Small intestine (tissue), 7 donors: Measurements from ENCODE around the gene CDH13. TPM values are rescaled to one million over a fixed set of nuclear protein-coding genes. Genes with fewer than 3 reads are reported as not detected.
A peak's percentile ranks its signal among the peaks of the same experiment; 100 is the strongest.

ENCODE experiments used
- DNase-seq, 2 donors: peaks; one replicate each; pipeline versions ENCODE4 v3.0.0 to v3.0.0-alpha.2; 2013
- FAIRE-seq: peaks from 2 replicates; lab custom pipeline; 2012; peaks lifted over from hg19 to GRCh38; lab: Jason Lieb, UNC
- H3K27ac ChIP-seq, 3 donors: one replicate each; pipeline ENCODE4 v1.5.1; 2013; ENCODE audit warnings: low read length in 2 of 3, mild to moderate bottlenecking in 2 of 3, control low read depth in 1 of 3, inconsistent platforms in 1 of 3, low read depth in 1 of 3, moderate library complexity in 1 of 3
- H3K27me3 ChIP-seq, 3 donors: one replicate each; pipeline ENCODE4 v1.6.1; 2013; ENCODE audit warnings: low read length in 3 of 3, inconsistent platforms in 1 of 3; ENCODE audit not compliant: control insufficient read depth in 3 of 3, insufficient read depth in 3 of 3
- H3K36me3 ChIP-seq, 3 donors: one replicate each; pipeline ENCODE4 v1.6.1; 2013; ENCODE audit warnings: low read length in 3 of 3, inconsistent platforms in 1 of 3, low read depth in 1 of 3, mild to moderate bottlenecking in 1 of 3, moderate library complexity in 1 of 3; ENCODE audit not compliant: control insufficient read depth in 3 of 3, insufficient read depth in 2 of 3
- H3K4me1 ChIP-seq, 3 donors: one replicate each; pipeline ENCODE4 v1.6.1; 2013; ENCODE audit warnings: low read length in 2 of 3, inconsistent platforms in 1 of 3, low read depth in 1 of 3, mild to moderate bottlenecking in 1 of 3, moderate library complexity in 1 of 3; ENCODE audit not compliant: control insufficient read depth in 3 of 3, insufficient read depth in 2 of 3
- H3K4me3 ChIP-seq, 3 donors: one replicate each; pipeline ENCODE4 v1.5.1; 2013; ENCODE audit warnings: low read length in 3 of 3, control low read depth in 1 of 3, inconsistent platforms in 1 of 3, low read depth in 1 of 3, mild to moderate bottlenecking in 1 of 3, moderate library complexity in 1 of 3
- H3K9me3 ChIP-seq, 2 donors: one replicate each; pipeline ENCODE4 v1.6.1; 2013; ENCODE audit warnings: low read depth in 1 of 2, low read length in 1 of 2; ENCODE audit not compliant: control insufficient read depth in 2 of 2, insufficient read depth in 1 of 2
- WGBS, 3 donors: extraction: QIAGEN DNeasy Blood & Tissue Kit; methylation state at CpG; one replicate each; pipeline ENCODE4 v1.1.7; 2013; 5-methylcytosine and 5-hydroxymethylcytosine counted together
- polyA plus RNA-seq, 4 donors: library from polyadenylated mRNA; stranded (reverse) in 3 of 4; unstranded in 1 of 4; fragments of 200-250 nt in 3 of 4; fragments of 120-200 nt in 1 of 4; gene quantifications; one replicate each; pipeline versions ENCODE4 v1.2.1 to v1.2.3, GENCODE V29; 2013
- donor health status: healthy with polysubstance abuse.
- donor health status: control.
- donor health status: control.
- donor health status: Bipolar disorder and iron deficiency.
- donor health status: healthy.

The CDH13 gene
- polyA plus RNA-seq, 4 donors: 0.27 to 15.0 (median 2.9) TPM; not detected in 1

DNA sequence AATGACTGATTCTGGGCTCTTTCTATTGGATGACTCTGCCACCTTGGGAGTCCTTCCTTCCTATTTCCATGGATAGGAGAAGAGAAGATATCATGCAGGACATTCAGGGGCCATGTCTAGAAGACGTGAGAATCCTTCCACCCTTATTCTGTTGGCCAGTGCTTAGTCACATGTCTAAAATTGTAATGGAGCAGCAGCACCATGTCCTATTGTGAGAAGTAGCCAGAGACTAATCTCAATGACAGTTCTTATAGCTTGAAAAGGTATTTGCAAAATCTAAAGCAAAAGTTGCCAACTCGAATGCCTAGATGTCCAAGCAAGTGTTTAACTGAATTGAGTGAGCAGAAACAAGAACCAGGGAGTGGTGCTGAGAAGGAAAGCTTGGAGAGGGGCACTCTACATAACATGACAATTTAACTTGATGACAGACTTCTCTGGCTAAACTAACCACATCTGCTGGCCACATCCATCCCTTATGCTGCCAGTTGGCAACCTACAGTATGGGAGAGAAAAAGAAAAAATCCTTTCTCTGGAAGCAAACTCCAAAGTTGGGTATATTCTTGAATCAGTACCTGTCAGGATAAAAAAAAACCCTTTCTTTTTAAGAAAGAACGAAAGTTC is 225.7 kb downstream of the CDH13 start:
- Histone ChIP-seq H3K27ac (no peak overlapping the region), H3K4me3 (no peak overlapping the region), H3K4me1 (no peaks in the 10 kb centered on the region), H3K9me3 (no peaks in the 10 kb centered on the region), H3K36me3 (no peaks in the 10 kb centered on the region), H3K27me3 (no peaks in the 10 kb centered on the region)
- 69 to 71% (median 70%) methylated on average over 3 of the region's 3 CpGs for WGBS, 3 donors
- no peak for DNase-seq
- no peak for FAIRE-seq

DNA sequence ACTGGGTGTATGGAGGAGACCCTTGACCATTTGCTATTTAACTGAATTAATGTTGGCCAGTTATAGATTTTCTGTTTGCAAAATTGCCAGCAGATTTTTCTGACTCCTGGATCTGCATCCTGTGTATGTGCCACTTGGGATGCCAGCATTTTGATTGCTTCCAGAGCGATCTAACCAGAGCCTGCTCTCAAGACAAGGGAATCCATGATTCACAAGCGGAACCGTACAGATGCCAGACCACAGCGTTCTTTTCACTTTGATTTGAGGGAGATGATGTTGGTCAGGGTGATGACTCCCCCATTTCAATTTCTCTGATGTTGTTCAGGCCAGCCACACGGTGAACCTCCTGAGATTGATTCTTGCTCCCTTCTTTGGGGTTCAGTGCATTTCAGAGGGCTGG is 228.7 kb downstream of the CDH13 start:
- no peaks in the 10 kb centered on the region for H3K27me3 ChIP-seq
- H3K4me3 ChIP-seq: no peak overlapping the region
- no peaks in the 10 kb centered on the region for H3K36me3 ChIP-seq
- no peak for DNase-seq
- no peaks in the 10 kb centered on the region for H3K4me1 ChIP-seq
- no peak for FAIRE-seq
- 93 to 96% (median 95%) methylated on average over 5 of the region's 5 CpGs for WGBS, 3 donors
- H3K9me3 ChIP-seq: no peaks in the 10 kb centered on the region
- no peak overlapping the region for H3K27ac ChIP-seq

DNA sequence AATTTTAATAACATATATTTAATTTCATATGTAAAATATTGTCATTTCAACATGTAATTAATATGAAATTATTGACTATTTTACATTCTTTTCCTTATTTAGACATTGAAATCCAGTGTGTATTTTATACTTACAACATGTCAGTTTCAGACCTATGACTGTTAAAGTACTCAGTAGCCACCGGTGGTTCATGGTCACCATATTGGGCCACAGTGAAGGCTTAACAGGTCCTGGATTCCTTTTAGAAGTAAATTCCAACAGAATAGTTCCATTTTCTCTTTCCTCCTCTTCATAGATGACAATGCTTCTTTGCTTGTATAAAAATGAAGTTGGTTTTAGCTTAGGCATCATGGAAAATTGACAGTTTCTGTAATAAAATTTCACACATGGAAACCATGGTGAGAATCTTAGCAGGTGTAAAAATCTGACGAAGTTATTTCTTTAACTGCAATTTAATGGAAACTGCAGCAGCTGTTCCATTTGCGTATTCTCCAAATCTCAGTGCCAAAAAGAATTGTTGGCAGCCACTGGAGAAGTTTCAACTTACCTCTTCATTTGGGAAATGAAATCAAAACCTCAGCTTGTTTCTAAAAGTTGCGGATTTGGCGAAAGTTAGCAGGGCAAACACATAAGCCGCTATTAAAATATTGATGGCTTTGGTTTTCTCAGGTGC is 231.1 kb downstream of the CDH13 start:
- Histone ChIP-seq H3K36me3 (no peaks in the 10 kb centered on the region), H3K9me3 (no peaks in the 10 kb centered on the region), H3K4me3 (no peak overlapping the region), H3K27ac (no peak overlapping the region), H3K27me3 (no peaks in the 10 kb centered on the region), H3K4me1 (no peaks in the 10 kb centered on the region)
- FAIRE-seq (no peak), DNase-seq (no peak)
- WGBS, 3 donors: 86 to 92% (median 86%) methylated on average over 6 of the region's 6 CpGs

DNA sequence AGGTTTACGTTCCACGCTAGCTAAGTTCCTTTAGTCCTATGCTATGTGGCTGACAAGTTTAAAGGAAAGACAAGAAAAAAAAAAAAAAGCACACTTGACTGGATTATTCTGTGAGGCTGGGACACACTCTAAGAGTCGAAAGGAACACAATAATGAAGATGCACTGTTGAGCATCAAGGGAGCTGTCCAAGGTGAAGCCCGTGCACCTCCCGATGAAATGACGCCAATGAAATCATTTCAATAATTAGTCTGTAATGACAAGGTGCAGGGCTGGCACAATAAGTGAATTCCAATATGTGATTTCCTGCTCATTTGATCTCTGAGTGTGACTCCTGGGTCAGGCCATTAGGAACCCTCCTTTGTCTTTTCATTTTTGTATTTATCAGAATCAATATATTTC is 232.9 kb downstream of the CDH13 start:
- no peaks in the 10 kb centered on the region for H3K36me3 ChIP-seq
- FAIRE-seq: no peak
- WGBS, 3 donors: 75 to 90% (median 85%) methylated on average over 6 of the region's 6 CpGs
- H3K4me3 ChIP-seq: no peak overlapping the region
- peaks cover 0 to 4% of the 10 kb centered on the region in 2 donors for H3K9me3 ChIP-seq
- H3K4me1 ChIP-seq: peaks cover 0 to under 1% (median 0%) of the 10 kb centered on the region in 3 donors
- H3K27me3 ChIP-seq: no peaks in the 10 kb centered on the region
- H3K27ac ChIP-seq: no peak overlapping the region
- DNase-seq: no peak

DNA sequence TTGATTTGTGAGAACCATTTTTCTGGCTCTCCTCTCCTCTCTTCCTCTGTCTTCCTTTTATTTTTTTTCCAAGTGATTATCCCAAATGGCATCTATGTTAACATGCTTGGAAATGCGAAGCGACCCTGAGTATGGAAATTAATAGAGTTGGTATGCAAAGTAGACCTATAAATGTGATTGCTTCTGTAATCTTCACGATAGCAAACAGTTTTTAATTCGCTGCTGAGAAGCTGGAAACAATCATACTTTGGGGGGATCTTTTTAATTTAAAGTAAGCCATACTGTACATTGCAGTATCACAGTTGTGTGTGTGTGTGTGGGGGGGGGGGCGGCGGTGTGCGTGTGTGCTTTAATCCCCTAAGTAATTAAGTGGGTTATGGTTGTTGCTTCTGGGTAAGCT is 233.3 kb downstream of the CDH13 start:
- H3K27ac ChIP-seq: no peak overlapping the region
- no peaks in the 10 kb centered on the region for H3K36me3 ChIP-seq
- DNase-seq: no peak
- peaks cover 0 to 8% of the 10 kb centered on the region in 2 donors for H3K9me3 ChIP-seq
- WGBS, 3 donors: 89 to 93% (median 90%) methylated on average over 7 of the region's 7 CpGs
- peaks cover 0 to 4% (median 0%) of the 10 kb centered on the region in 3 donors for H3K4me1 ChIP-seq
- no peak overlapping the region for H3K4me3 ChIP-seq
- no peaks in the 10 kb centered on the region for H3K27me3 ChIP-seq
- no peak for FAIRE-seq

DNA sequence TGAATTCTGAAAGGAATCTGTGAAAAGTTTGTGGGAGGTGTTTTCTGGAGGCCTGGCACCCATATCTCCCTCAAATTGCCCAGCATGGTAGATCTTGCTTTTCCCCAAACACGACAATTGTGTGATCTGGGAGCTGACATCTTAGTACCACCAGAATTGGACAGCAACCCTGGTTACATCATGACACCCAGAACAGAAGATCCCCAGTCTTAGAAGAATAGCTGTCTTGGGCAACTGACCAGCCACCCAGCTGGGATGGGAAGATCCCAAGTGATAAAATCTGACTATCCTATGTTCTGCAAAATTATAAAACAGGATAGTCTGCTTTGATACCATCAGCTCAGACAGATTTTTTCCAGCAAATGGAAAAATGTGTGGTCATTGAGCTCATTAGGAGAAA is 235.3 kb downstream of the CDH13 start:
- H3K4me3 ChIP-seq: no peak overlapping the region
- FAIRE-seq: no peak
- 83 to 100% (median 95%) methylated on average over 1 of the region's 1 CpG for WGBS, 3 donors

DNA sequence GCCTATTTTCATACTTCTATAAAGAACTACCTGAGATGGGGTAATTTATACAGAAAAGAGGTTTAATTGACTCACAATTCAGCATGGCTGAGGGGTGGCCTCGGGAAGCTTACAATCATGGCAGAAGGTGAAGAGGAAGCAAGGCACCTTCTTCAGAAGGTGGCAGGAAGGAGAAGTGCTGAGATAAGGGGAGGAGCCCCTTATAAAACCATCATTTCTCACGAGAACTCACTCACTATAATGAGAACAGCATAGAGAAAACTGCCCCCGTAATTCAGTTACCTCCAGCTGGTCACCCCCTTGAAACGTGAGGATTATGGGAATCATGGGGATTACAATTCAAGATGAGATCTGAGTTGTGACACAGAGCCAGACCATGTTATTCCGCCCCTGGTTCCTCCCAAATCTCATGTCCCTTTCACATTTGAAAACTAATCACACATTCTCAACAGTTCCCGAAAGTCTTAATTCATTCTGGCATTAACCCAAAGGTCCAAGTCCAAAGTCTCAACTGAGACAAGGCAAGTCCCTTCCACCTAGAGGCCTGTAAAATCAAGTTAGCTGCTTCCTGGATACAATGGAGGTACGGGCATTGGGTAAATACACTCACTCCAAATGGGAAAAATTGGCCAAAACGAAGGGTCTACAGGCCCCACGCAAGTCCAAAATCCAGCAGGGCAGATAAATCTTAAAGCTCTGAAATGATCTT is 237.7 kb downstream of the CDH13 start:
- Histone ChIP-seq H3K27ac (peak overlapping the region in 2 of 3 donors; percentile 6 to 32), H3K36me3 (no peaks in the 10 kb centered on the region), H3K9me3 (peaks cover 0 to 18% of the 10 kb centered on the region in 2 donors), H3K27me3 (no peaks in the 10 kb centered on the region), H3K4me1 (peaks cover 0 to 21% (median 0%) of the 10 kb centered on the region in 3 donors), H3K4me3 (no peak overlapping the region)
- peak; percentile 59 to 97 for DNase-seq
- WGBS, 3 donors: 19 to 64% (median 43%) methylated on average over 9 of the region's 9 CpGs
- FAIRE-seq: no peak

More for the DNA sequence above, 235.3 kb downstream of the CDH13 start:
- Histone ChIP-seq H3K9me3 (peaks cover 0 to 18% of the 10 kb centered on the region in 2 donors), H3K4me1 (peaks cover 0 to 10% (median 0%) of the 10 kb centered on the region in 3 donors), H3K36me3 (no peaks in the 10 kb centered on the region), H3K27me3 (no peaks in the 10 kb centered on the region), H3K27ac (no peak overlapping the region)
- no peak for DNase-seq

DNA sequence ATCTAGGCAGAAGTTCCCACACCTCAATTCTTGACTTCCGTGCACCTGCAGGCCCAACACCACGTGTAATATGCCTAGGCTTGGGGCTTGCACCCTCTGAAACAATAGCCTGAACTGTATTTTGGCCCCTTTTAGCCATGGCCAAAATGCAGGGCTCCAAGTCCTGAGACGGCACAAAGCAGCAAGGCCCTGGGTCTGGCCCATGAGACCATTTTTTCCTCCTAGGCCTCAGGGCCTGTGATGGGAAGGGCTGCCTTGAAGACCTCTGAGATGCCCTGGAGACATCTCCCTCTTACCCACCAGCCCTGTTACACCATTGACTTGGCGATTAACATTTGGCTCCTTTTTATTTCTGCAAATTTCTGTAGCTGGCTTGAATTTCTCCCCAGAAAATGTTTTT is 238.6 kb downstream of the CDH13 start:
- FAIRE-seq: no peak

More for the DNA sequence above, 238.6 kb downstream of the CDH13 start:
- H3K4me1 ChIP-seq: peaks cover 0 to 21% (median 0%) of the 10 kb centered on the region in 3 donors
- no peaks in the 10 kb centered on the region for H3K36me3 ChIP-seq
- H3K9me3 ChIP-seq: peaks cover 0 to 18% of the 10 kb centered on the region in 2 donors
- H3K4me3 ChIP-seq: no peak overlapping the region
- 73 to 78% (median 75%) methylated on average over 4 of the region's 4 CpGs for WGBS, 3 donors
- no peak for DNase-seq
- H3K27ac ChIP-seq: no peak overlapping the region
- no peaks in the 10 kb centered on the region for H3K27me3 ChIP-seq
